Measurements from ENCODE around the gene UGGT2.
A peak's percentile ranks its signal among the peaks of the same experiment; 100 is the strongest.
"Not testable (repeated sequence)": the region's sequence is repeated elsewhere in the genome, so short reads cannot be mapped to it uniquely, and the experiment has no call there.

UGGT2 gene

GRCh38 chr13:96046449-96047126, 6.6 kb downstream of the UGGT2 start:
- DNase-seq (ENCODE audit: low read depth): not testable (repeated sequence)

GRCh38 chr13:96044238-96044637, 9.0 kb downstream of the UGGT2 start:
- no peak for DNase-seq (ENCODE audit: low read depth)

GRCh38 chr13:96041326-96042110, 11.7 kb downstream of the UGGT2 start:
- no peak for DNase-seq (ENCODE audit: low read depth)

GRCh38 chr13:96036515-96036914, 16.7 kb downstream of the UGGT2 start:
- no peak for DNase-seq (ENCODE audit: low read depth)

- DNase-seq (ENCODE audit: low read depth): no peak
Measured at GRCh38 chr13:96034662-96035061, 18.5 kb downstream of the UGGT2 start.

- no peak for DNase-seq (ENCODE audit: low read depth)
Measured at GRCh38 chr13:96033220-96034015, 19.8 kb downstream of the UGGT2 start.

GRCh38 chr13:96032717-96033116, 20.5 kb downstream of the UGGT2 start:
- no peak for DNase-seq (ENCODE audit: low read depth)

- DNase-seq (ENCODE audit: low read depth): no peak
Measured at GRCh38 chr13:96029002-96029401, 24.2 kb downstream of the UGGT2 start.

- no peak for DNase-seq (ENCODE audit: low read depth)
Measured at GRCh38 chr13:96027496-96027895, 25.7 kb downstream of the UGGT2 start.

- no peak for DNase-seq (ENCODE audit: low read depth)
Measured at GRCh38 chr13:96025283-96025682, 27.9 kb downstream of the UGGT2 start.

GRCh38 chr13:96020931-96021330, 32.3 kb downstream of the UGGT2 start:
- DNase-seq (ENCODE audit: low read depth): no peak

- DNase-seq (ENCODE audit: low read depth): peak; percentile 28
Measured at GRCh38 chr13:96020155-96020575, 33.0 kb downstream of the UGGT2 start.

GRCh38 chr13:96018135-96018534, 35.1 kb downstream of the UGGT2 start:
- no peak for DNase-seq (ENCODE audit: low read depth)

GRCh38 chr13:96011291-96011872, 41.8 kb downstream of the UGGT2 start:
- peak; percentile 10 for DNase-seq (ENCODE audit: low read depth)

- no peak for DNase-seq (ENCODE audit: low read depth)
Measured at GRCh38 chr13:96003304-96003703, 49.9 kb downstream of the UGGT2 start.

GRCh38 chr13:96002322-96003131, 50.7 kb downstream of the UGGT2 start:
- no peak for DNase-seq (ENCODE audit: low read depth)

- no peak for DNase-seq (ENCODE audit: low read depth)
Measured at GRCh38 chr13:96000069-96000468, 53.1 kb downstream of the UGGT2 start.

GRCh38 chr13:95987841-95988240, 65.4 kb downstream of the UGGT2 start:
- DNase-seq (ENCODE audit: low read depth): no peak

GRCh38 chr13:95982144-95982543, 71.1 kb downstream of the UGGT2 start:
- DNase-seq (ENCODE audit: low read depth): no peak

GRCh38 chr13:95972651-95973050, 80.5 kb downstream of the UGGT2 start:
- DNase-seq (ENCODE audit: low read depth): not testable (repeated sequence)

GRCh38 chr13:95970878-95971277, 82.3 kb downstream of the UGGT2 start:
- no peak for DNase-seq (ENCODE audit: low read depth)

Measured in GM04504 (cell line).